Duodenal mucosa (tissue), 2 donors: ENCODE data around the gene GALNT11.

Experiments
- H3K27ac ChIP-seq: one replicate; pipeline ENCODE4 v1.7.0; 2013; ENCODE audit warnings: low read depth, low read length
- H3K27me3 ChIP-seq, 2 donors: one replicate each; pipeline ENCODE4 v1.7.0; 2013; ENCODE audit warnings: low read length in 2 of 2, control low read depth in 1 of 2; ENCODE audit not compliant: insufficient read depth in 2 of 2, control insufficient read depth in 1 of 2
- H3K36me3 ChIP-seq, 2 donors: one replicate each; pipeline ENCODE4 v1.7.0; 2013; ENCODE audit warnings: low read length in 2 of 2, control low read depth in 1 of 2; ENCODE audit not compliant: insufficient read depth in 2 of 2, control insufficient read depth in 1 of 2
- H3K4me1 ChIP-seq, 2 donors: one replicate each; pipeline ENCODE4 v1.7.0; 2013; ENCODE audit warnings: low read length in 2 of 2, control low read depth in 1 of 2; ENCODE audit not compliant: insufficient read depth in 2 of 2, control insufficient read depth in 1 of 2
- H3K4me3 ChIP-seq, 2 donors: one replicate each; pipeline ENCODE4 v1.7.0; 2013; ENCODE audit warnings: low read length in 2 of 2, low read depth in 1 of 2
- H3K9ac ChIP-seq, 2 donors: one replicate each; pipeline ENCODE4 v1.7.0; 2013; ENCODE audit warnings: low read length in 2 of 2, low read depth in 1 of 2
- H3K9me3 ChIP-seq, 2 donors: one replicate each; pipeline ENCODE4 v1.7.0; 2013; ENCODE audit warnings: low read length in 2 of 2, control low read depth in 1 of 2; ENCODE audit not compliant: control insufficient read depth in 1 of 2

The GALNT11 gene

GRCh38 chr7:152107945-152108344 lies 82.5 kb downstream of the GALNT11 start:
- Histone ChIP-seq H3K36me3 (peaks cover 4 to 6% of the 10 kb centered on the region in 2 donors), H3K4me1 (no peaks in the 10 kb centered on the region), H3K27ac (no peak overlapping the region), H3K9me3 (no peaks in the 10 kb centered on the region), H3K4me3 (no peak overlapping the region), H3K9ac (no peak overlapping the region), H3K27me3 (no peaks in the 10 kb centered on the region)

GRCh38 chr7:152108359-152108758 lies 82.9 kb downstream of the GALNT11 start:
- Histone ChIP-seq H3K36me3 (peaks cover 4% of the 10 kb centered on the region in 2 donors), H3K9me3 (no peaks in the 10 kb centered on the region), H3K4me3 (no peak overlapping the region), H3K9ac (no peak overlapping the region), H3K4me1 (no peaks in the 10 kb centered on the region), H3K27me3 (no peaks in the 10 kb centered on the region), H3K27ac (no peak overlapping the region)

GRCh38 chr7:152112829-152113228 lies 87.4 kb downstream of the GALNT11 start:
- Histone ChIP-seq H3K9me3 (no peaks in the 10 kb centered on the region), H3K4me1 (no peaks in the 10 kb centered on the region), H3K9ac (no peak overlapping the region), H3K4me3 (no peak overlapping the region), H3K36me3 (peaks cover 6 to 15% of the 10 kb centered on the region in 2 donors), H3K27me3 (no peaks in the 10 kb centered on the region), H3K27ac (no peak overlapping the region)

- no peaks in the 10 kb centered on the region for H3K27me3 ChIP-seq
- H3K9me3 ChIP-seq = no peaks in the 10 kb centered on the region
- no peak overlapping the region for H3K4me3 ChIP-seq
- H3K36me3 ChIP-seq = peaks cover 23 to 39% of the 10 kb centered on the region in 2 donors
- H3K4me1 ChIP-seq = no peaks in the 10 kb centered on the region
- no peak overlapping the region for H3K9ac ChIP-seq
- no peak overlapping the region for H3K27ac ChIP-seq
Measured at GRCh38 chr7:152115021-152115718, 89.7 kb downstream of the GALNT11 start.

- H3K9ac ChIP-seq = no peak overlapping the region
- no peak overlapping the region for H3K4me3 ChIP-seq
- no peaks in the 10 kb centered on the region for H3K4me1 ChIP-seq
- no peak overlapping the region for H3K27ac ChIP-seq
- no peaks in the 10 kb centered on the region for H3K27me3 ChIP-seq
- peaks cover 38 to 57% of the 10 kb centered on the region in 2 donors for H3K36me3 ChIP-seq
- no peaks in the 10 kb centered on the region for H3K9me3 ChIP-seq
Measured at GRCh38 chr7:152117356-152117755, 91.9 kb downstream of the GALNT11 start.

GRCh38 chr7:152120210-152120609 lies 94.7 kb downstream of the GALNT11 start:
- peaks cover 54 to 70% of the 10 kb centered on the region in 2 donors for H3K36me3 ChIP-seq
- no peak overlapping the region for H3K4me3 ChIP-seq
- H3K4me1 ChIP-seq = no peaks in the 10 kb centered on the region
- H3K27ac ChIP-seq = no peak overlapping the region
- no peak overlapping the region for H3K9ac ChIP-seq
- no peaks in the 10 kb centered on the region for H3K27me3 ChIP-seq
- H3K9me3 ChIP-seq = peaks cover 5 to 6% of the 10 kb centered on the region in 2 donors

GRCh38 chr7:152120776-152121175 lies 95.3 kb downstream of the GALNT11 start:
- peaks cover 54 to 70% of the 10 kb centered on the region in 2 donors for H3K36me3 ChIP-seq

GRCh38 chr7:152121432-152121831 lies 96.0 kb downstream of the GALNT11 start:
- Histone ChIP-seq H3K4me3 (no peak overlapping the region), H3K4me1 (no peaks in the 10 kb centered on the region), H3K27ac (no peak overlapping the region), H3K36me3 (peaks cover 54 to 70% of the 10 kb centered on the region in 2 donors), H3K9me3 (peaks cover 5 to 6% of the 10 kb centered on the region in 2 donors), H3K27me3 (no peaks in the 10 kb centered on the region), H3K9ac (no peak overlapping the region)

More at GRCh38 chr7:152120776-152121175, 95.3 kb downstream of the GALNT11 start:
- H3K27ac ChIP-seq = no peak overlapping the region
- H3K4me3 ChIP-seq = no peak overlapping the region
- H3K9me3 ChIP-seq = peaks cover 5 to 6% of the 10 kb centered on the region in 2 donors
- no peaks in the 10 kb centered on the region for H3K27me3 ChIP-seq
- no peak overlapping the region for H3K9ac ChIP-seq
- H3K4me1 ChIP-seq = no peaks in the 10 kb centered on the region

GRCh38 chr7:152122540-152122939 lies 97.1 kb downstream of the GALNT11 start:
- Histone ChIP-seq H3K27ac (no peak overlapping the region), H3K9me3 (peaks cover 5 to 6% of the 10 kb centered on the region in 2 donors), H3K27me3 (no peaks in the 10 kb centered on the region), H3K4me1 (no peaks in the 10 kb centered on the region), H3K36me3 (peaks cover 54 to 74% of the 10 kb centered on the region in 2 donors), H3K4me3 (no peak overlapping the region), H3K9ac (no peak overlapping the region)

GRCh38 chr7:152126741-152127140 lies 101.3 kb downstream of the GALNT11 start:
- no peaks in the 10 kb centered on the region for H3K27me3 ChIP-seq

More at GRCh38 chr7:152126741-152127140, 101.3 kb downstream of the GALNT11 start:
- Histone ChIP-seq H3K9me3 (peaks cover 5 to 6% of the 10 kb centered on the region in 2 donors), H3K9ac (no peak overlapping the region), H3K36me3 (peaks cover 26 to 61% of the 10 kb centered on the region in 2 donors), H3K27ac (no peak overlapping the region), H3K4me3 (no peak overlapping the region), H3K4me1 (no peaks in the 10 kb centered on the region)
